IPS-18c (cell line): ENCODE results near the gene CAMK2B.

Experiments used
- H3K4me3 ChIP-seq: 2 replicates; pipeline ENCODE4 v1.7.0; 2013; ENCODE audit warnings: low read depth, mild to moderate bottlenecking, low read length, moderate library complexity; ENCODE audit not compliant: insufficient read depth
- H3K9me3 ChIP-seq: one replicate; pipeline ENCODE4 v1.6.1; 2013; ENCODE audit warnings: mild to moderate bottlenecking, low read length, moderate library complexity; ENCODE audit not compliant: control insufficient read depth, insufficient read depth

CAMK2B gene

GRCh38 chr7:44334734-44335097, 9.3 kb upstream of the CAMK2B start:
- Histone ChIP-seq H3K4me3 (no peak overlapping the region), H3K9me3 (no peaks in the 10 kb centered on the region)

GRCh38 chr7:44333911-44334733, 8.7 kb upstream of the CAMK2B start:
- H3K9me3 ChIP-seq: no peaks in the 10 kb centered on the region
- H3K4me3 ChIP-seq: no peak overlapping the region

- no peaks in the 10 kb centered on the region for H3K9me3 ChIP-seq
- H3K4me3 ChIP-seq: no peak overlapping the region
Observed at GRCh38 chr7:44331682-44332081, 6.3 kb upstream of the CAMK2B start.

GRCh38 chr7:44330331-44330730, 4.9 kb upstream of the CAMK2B start:
- no peak overlapping the region for H3K4me3 ChIP-seq
- H3K9me3 ChIP-seq: no peaks in the 10 kb centered on the region

- no peak overlapping the region for H3K4me3 ChIP-seq
Observed at GRCh38 chr7:44329888-44330287, 4.5 kb upstream of the CAMK2B start.

GRCh38 chr7:44329081-44329480, 3.7 kb upstream of the CAMK2B start:
- Histone ChIP-seq H3K4me3 (no peak overlapping the region), H3K9me3 (no peaks in the 10 kb centered on the region)

More at GRCh38 chr7:44329888-44330287, 4.5 kb upstream of the CAMK2B start:
- H3K9me3 ChIP-seq: no peaks in the 10 kb centered on the region

GRCh38 chr7:44327981-44328380, 2.6 kb upstream of the CAMK2B start:
- Histone ChIP-seq H3K4me3 (no peak overlapping the region), H3K9me3 (no peaks in the 10 kb centered on the region)

GRCh38 chr7:44326261-44327125, 1.1 kb upstream of the CAMK2B start:
- no peaks in the 10 kb centered on the region for H3K9me3 ChIP-seq
- no peak overlapping the region for H3K4me3 ChIP-seq

GRCh38 chr7:44325811-44326241, 432 bp upstream of the CAMK2B start:
- H3K4me3 ChIP-seq: peak overlapping the region; percentile 38; the same call in 1 of the 2 replicates
- no peaks in the 10 kb centered on the region for H3K9me3 ChIP-seq

GRCh38 chr7:44324481-44325200, 753 bp downstream of the CAMK2B start:
- Histone ChIP-seq H3K4me3 (peak overlapping the region; percentile 41; the same call in 1 of the 2 replicates), H3K9me3 (no peaks in the 10 kb centered on the region)

GRCh38 chr7:44324204-44324480, 1.3 kb downstream of the CAMK2B start:
- no peak overlapping the region; the same call in 1 of the 2 replicates for H3K4me3 ChIP-seq
- H3K9me3 ChIP-seq: no peaks in the 10 kb centered on the region

GRCh38 chr7:44323381-44324203, 1.8 kb downstream of the CAMK2B start:
- no peak overlapping the region for H3K4me3 ChIP-seq
- no peaks in the 10 kb centered on the region for H3K9me3 ChIP-seq

GRCh38 chr7:44322631-44323363, 2.6 kb downstream of the CAMK2B start:
- H3K4me3 ChIP-seq: no peak overlapping the region

GRCh38 chr7:44321796-44322195, 3.6 kb downstream of the CAMK2B start:
- H3K9me3 ChIP-seq: no peaks in the 10 kb centered on the region
- no peak overlapping the region for H3K4me3 ChIP-seq

More at GRCh38 chr7:44322631-44323363, 2.6 kb downstream of the CAMK2B start:
- no peaks in the 10 kb centered on the region for H3K9me3 ChIP-seq

- H3K4me3 ChIP-seq: no peak overlapping the region
- no peaks in the 10 kb centered on the region for H3K9me3 ChIP-seq
Observed at GRCh38 chr7:44320794-44321371, 4.5 kb downstream of the CAMK2B start.

- Histone ChIP-seq H3K9me3 (no peaks in the 10 kb centered on the region), H3K4me3 (no peak overlapping the region)
Observed at GRCh38 chr7:44320141-44320540, 5.3 kb downstream of the CAMK2B start.
